22Rv1 (cell line): ENCODE results near the gene FANCI.

ENCODE experiments used
- ZFX ChIP-seq: fragments of 450-650 bp; IDR thresholded peaks from 2 replicates; pipeline ENCODE4 v1.6.1; 2017; ENCODE audit warnings: antibody characterized with exemption, borderline replicate concordance
- TF ChIP-seq, protein P1 (sequence below): fragments of 450-650 bp; IDR thresholded peaks from 2 replicates; pipeline ENCODE4 v1.5.1; 2017; ENCODE audit warnings: mild to moderate bottlenecking

- TF ChIP-seq, protein P1, sequence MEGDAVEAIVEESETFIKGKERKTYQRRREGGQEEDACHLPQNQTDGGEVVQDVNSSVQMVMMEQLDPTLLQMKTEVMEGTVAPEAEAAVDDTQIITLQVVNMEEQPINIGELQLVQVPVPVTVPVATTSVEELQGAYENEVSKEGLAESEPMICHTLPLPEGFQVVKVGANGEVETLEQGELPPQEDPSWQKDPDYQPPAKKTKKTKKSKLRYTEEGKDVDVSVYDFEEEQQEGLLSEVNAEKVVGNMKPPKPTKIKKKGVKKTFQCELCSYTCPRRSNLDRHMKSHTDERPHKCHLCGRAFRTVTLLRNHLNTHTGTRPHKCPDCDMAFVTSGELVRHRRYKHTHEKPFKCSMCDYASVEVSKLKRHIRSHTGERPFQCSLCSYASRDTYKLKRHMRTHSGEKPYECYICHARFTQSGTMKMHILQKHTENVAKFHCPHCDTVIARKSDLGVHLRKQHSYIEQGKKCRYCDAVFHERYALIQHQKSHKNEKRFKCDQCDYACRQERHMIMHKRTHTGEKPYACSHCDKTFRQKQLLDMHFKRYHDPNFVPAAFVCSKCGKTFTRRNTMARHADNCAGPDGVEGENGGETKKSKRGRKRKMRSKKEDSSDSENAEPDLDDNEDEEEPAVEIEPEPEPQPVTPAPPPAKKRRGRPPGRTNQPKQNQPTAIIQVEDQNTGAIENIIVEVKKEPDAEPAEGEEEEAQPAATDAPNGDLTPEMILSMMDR = no peak
- TF ChIP-seq ZFX = no peak
Measured at GRCh38 chr15:89198196-89198595, 45.6 kb upstream of the FANCI start.
